Aorta (tissue), 5 donors: ENCODE data around the gene SLC7A6OS. TPM values are rescaled to one million over a fixed set of nuclear protein-coding genes. Genes with fewer than 3 reads are reported as not detected.

ENCODE experiments used
- ATAC-seq: fragments of 200-7000 bp; cut with Tn5 transposase; one replicate; pipeline ENCODE4 v1.9.1; 2022; ENCODE audit warnings: moderate library complexity; ENCODE audit not compliant: low FRiP score
- DNase-seq, 2 donors: peaks; one replicate each; pipeline ENCODE4 v3.0.0-alpha.2; 2020
- H3K27ac ChIP-seq, 2 donors: one replicate each; pipeline ENCODE4 v1.5.1; 2013; ENCODE audit warnings: low read length in 2 of 2, mild to moderate bottlenecking in 2 of 2, moderate library complexity in 2 of 2, control low read depth in 1 of 2, inconsistent platforms in 1 of 2, low read depth in 1 of 2
- H3K27me3 ChIP-seq, 2 donors: one replicate each; pipeline ENCODE4 v1.6.1; 2013; ENCODE audit warnings: control low read depth in 1 of 2, low read length in 1 of 2, mild to moderate bottlenecking in 1 of 2, moderate library complexity in 1 of 2; ENCODE audit not compliant: insufficient read depth in 2 of 2, control insufficient read depth in 1 of 2
- H3K36me3 ChIP-seq, 2 donors: one replicate each; pipeline ENCODE4 v1.6.1; 2013; ENCODE audit warnings: control low read depth in 1 of 2, low read length in 1 of 2, mild to moderate bottlenecking in 1 of 2; ENCODE audit not compliant: insufficient read depth in 2 of 2, control insufficient read depth in 1 of 2
- H3K4me1 ChIP-seq, 2 donors: one replicate each; pipeline ENCODE4 v1.6.1; 2013; ENCODE audit warnings: low read length in 2 of 2, control low read depth in 1 of 2, mild to moderate bottlenecking in 1 of 2, moderate library complexity in 1 of 2; ENCODE audit not compliant: insufficient read depth in 2 of 2, control insufficient read depth in 1 of 2
- H3K4me3 ChIP-seq, 2 donors: one replicate each; pipeline ENCODE4 v1.5.1; 2013; ENCODE audit warnings: low read length in 2 of 2, control low read depth in 1 of 2, mild to moderate bottlenecking in 1 of 2
- H3K9me3 ChIP-seq: one replicate; pipeline ENCODE4 v1.6.1; 2013; ENCODE audit warnings: mild to moderate bottlenecking, low read length; ENCODE audit not compliant: control insufficient read depth
- WGBS, 2 donors: extraction: QIAGEN DNeasy Blood & Tissue Kit; methylation state at CpG; one replicate each; pipeline ENCODE4 v1.1.7; 2013; 5-methylcytosine and 5-hydroxymethylcytosine counted together
- intact Hi-C, 2 donors: fragments of 100-400 bp; cut with DNase I; formaldehyde crosslinking; loops; one replicate each; pipeline versions ENCODE4 v1.14.2 to v1.15.0; 2022
- polyA plus RNA-seq, 2 donors: library from polyadenylated mRNA; stranded (reverse); fragments of 200-250 nt; gene quantifications; one replicate each; pipeline ENCODE4 v1.2.3, GENCODE V29; 2013
- total RNA-seq, 2 donors: library from RNA; stranded (reverse); fragmentation: NEBNext Ultra II Directional; extraction: Animal tissue kit (Norgen Biotek cat#: 25700); gene quantifications; one replicate each; pipeline ENCODE4 v1.2.1, GENCODE V29; 2021
- donor health status: healthy with polysubstance abuse.
- donor health status: Bipolar disorder and iron deficiency.
- donor health status: DM: no; HTN: no; CAD: no.
- donor health status: DM: no; HTN: no; CAD: no.
- donor health status: DM: yes; HTN: yes; CAD: no.

SLC7A6OS gene
- total and polyA plus RNA-seq, 4 donors = 4.0 to 21.1 (median 11.0) TPM

DNA sequence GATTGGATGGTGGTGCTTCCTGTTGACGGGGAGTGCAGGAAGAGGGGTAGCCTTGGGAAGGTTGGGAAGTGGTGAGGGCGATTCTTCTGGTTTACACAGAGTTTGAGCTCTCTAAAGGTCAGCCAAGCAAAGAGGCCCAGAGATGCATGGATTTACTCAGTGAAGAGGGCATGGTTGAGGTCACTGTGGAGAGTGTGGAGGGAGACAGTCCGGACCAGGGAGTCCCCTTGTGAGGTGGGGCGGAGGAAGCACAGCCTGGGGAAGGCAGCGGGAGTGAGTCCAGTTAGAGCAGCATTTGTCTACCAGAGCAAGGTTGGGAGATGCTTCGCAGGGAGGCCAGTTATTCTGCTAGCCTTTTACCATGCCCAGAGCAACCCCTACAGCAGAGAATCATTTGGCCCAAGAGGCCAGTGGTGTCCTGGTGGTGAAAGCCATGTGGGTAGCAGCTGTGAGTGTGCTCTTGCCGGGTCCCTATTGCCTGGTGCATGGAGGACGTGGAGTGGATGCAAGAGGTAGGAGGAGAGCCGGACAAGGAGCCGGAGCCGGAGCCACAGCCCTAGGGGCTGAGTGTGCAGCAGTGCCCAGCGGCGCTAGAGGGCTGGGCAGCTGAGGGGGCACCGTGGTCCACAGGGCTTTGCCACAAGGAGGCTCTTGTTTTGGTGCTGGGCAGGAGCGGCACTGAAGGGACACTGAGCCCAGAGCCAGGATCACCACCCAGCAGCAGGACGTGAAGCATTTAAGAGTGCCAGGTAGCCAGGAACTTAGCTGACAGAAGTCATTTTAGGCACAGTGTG, 27.8 kb upstream of the SLC7A6OS start:
- intact Hi-C loops = no loop called here
- WGBS, 2 donors = 92 to 94% methylated on average over 16 of the region's 16 CpGs
- H3K36me3 ChIP-seq = peaks cover 0 to 5% of the 10 kb centered on the region in 2 donors
- H3K27ac ChIP-seq = no peak overlapping the region
- H3K9me3 ChIP-seq = no peaks in the 10 kb centered on the region
- H3K4me1 ChIP-seq = no peaks in the 10 kb centered on the region
- DNase-seq (peak in 1 of 2 donors; percentile 69), ATAC-seq (no peak)
- H3K4me3 ChIP-seq = no peak overlapping the region
- H3K27me3 ChIP-seq = no peaks in the 10 kb centered on the region

DNA sequence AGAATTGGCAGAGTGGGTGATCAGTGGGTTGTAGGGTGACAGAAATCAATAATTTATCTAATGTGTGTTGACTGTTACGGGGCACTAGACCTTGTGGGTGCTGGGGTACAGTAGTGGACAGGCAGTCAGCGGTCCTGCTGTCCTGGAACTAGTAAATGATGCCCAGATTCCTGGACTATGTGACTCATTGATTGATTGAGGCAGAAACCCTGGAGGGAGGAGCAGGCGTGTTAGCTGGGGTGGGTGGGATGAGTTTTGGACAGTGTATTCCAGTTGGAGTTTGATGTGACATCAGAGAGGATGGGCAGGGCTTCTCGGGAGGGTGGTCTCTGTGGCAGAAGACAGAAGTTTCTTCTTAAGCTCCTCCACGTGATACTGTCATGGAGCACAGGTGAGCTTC, 24.4 kb upstream of the SLC7A6OS start:
- 90 to 94% methylated on average over 5 of the region's 5 CpGs for WGBS, 2 donors
- Histone ChIP-seq H3K27me3 (no peaks in the 10 kb centered on the region), H3K36me3 (peaks cover 0 to 6% of the 10 kb centered on the region in 2 donors), H3K27ac (no peak overlapping the region), H3K9me3 (no peaks in the 10 kb centered on the region), H3K4me3 (no peak overlapping the region), H3K4me1 (no peaks in the 10 kb centered on the region)
- ATAC-seq (no peak), DNase-seq (peak in 1 of 2 donors; percentile 16)
- intact Hi-C loops = no loop called here

DNA sequence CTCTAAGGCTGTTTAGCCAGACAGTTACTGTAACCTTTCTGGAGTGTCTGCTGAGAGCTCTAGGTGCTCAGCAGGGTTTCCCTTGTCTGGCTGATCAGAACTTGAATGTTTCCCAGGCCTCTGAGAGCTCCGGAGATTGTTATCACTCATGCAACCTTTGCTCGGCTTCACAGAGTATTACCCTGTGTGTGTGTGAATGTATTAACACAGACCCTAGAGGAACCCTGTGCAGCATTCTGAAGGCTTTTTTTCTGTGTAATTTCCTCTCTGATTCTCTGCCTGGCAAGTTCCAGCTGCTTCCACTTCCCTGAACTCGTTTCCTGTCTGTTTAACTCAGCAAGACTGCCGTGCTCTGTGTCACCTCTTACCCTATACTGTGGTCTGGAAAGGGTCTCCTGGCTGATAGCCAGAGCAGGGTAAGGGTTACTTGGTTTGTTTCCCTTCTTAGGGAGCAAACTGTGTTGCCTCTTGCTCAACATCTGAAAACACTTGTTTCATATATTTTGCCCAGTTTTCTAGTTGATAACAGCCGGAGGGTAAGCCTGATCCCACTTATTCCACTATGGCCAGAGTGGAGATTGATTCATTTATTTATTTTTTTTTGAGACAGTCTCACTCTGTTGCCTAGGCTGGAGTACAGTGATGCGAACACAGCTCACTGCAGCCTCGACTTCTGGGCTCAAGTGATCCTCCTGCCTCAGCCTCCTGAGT, 21.8 kb upstream of the SLC7A6OS start:
- peak; percentile 14 to 72 for DNase-seq
- H3K27ac ChIP-seq = peak overlapping the region in 1 of 2 donors; percentile 40
- H3K4me1 ChIP-seq = peaks cover 0 to 2% of the 10 kb centered on the region in 2 donors
- ATAC-seq = peak; percentile 42
- no peak overlapping the region for H3K4me3 ChIP-seq
- peaks cover 0 to 1% of the 10 kb centered on the region in 2 donors for H3K36me3 ChIP-seq
- intact Hi-C loops = no loop called here
- WGBS, 2 donors = 65 to 71% methylated on average over 7 of the region's 7 CpGs
- H3K9me3 ChIP-seq = no peaks in the 10 kb centered on the region
- H3K27me3 ChIP-seq = no peaks in the 10 kb centered on the region

DNA sequence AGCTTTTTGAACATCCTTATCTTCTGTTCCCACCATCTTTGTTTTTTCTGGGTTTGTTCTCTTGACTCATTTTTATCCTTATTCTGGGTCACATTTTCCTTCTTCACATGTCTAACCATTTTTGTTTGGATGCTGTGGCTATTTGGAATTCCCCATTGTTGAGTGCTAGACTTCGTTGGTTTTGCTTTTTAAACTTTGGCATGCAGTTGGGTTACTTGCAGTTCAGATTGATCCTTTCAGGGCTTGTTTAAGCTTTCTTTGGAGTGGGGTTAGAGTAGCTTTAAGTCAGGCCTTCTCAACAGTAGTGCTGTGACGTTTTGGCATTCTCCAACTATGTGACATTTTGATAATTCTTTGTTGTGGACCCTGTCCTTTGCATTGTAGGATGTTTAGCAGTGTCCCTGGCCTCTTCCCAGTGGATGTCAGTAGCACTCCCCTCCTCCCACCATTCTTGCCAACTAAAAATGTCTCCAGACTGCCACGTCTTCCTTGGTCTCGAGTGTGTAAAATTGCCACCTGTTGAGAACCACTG, 21.2 kb upstream of the SLC7A6OS start:
- no peak for ATAC-seq
- intact Hi-C loops = no loop called here
- Histone ChIP-seq H3K9me3 (no peaks in the 10 kb centered on the region), H3K4me3 (no peak overlapping the region), H3K36me3 (peaks cover 0 to 1% of the 10 kb centered on the region in 2 donors), H3K27me3 (no peaks in the 10 kb centered on the region), H3K4me1 (peaks cover 0 to 2% of the 10 kb centered on the region in 2 donors), H3K27ac (peak overlapping the region in 1 of 2 donors; percentile 40)
- no peak for DNase-seq
- WGBS, 2 donors = 19 to 28% methylated on average over 4 of the region's 4 CpGs

DNA sequence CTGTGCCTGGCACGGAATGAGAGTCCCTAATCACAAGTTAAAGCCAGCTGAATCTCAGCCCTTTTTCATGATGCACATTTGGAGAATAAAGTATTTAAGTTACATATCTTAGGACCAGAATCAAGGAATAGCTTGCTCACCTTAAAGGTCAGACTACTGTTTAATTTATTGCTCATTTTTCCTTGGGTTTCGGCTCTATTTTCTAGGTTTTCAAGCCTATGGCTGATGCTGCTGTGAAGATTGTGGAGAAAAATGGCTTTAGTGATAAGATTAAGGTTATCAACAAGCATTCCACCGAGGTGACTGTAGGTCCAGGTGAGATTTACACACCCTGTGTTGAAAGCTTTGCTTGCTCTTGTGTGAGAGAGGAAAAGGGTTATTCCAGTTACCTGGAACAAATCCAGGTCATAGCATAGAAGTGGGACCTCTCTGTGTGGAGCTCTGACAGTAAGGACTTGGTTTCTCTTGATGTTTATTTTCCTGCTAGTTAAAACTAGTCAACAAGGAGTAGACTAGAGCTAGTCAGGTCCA, 18.2 kb upstream of the SLC7A6OS start:
- DNase-seq (no peak), ATAC-seq (no peak)
- Histone ChIP-seq H3K9me3 (no peaks in the 10 kb centered on the region), H3K27me3 (no peaks in the 10 kb centered on the region), H3K4me1 (peaks cover 0 to 2% of the 10 kb centered on the region in 2 donors), H3K4me3 (no peak overlapping the region), H3K27ac (no peak overlapping the region), H3K36me3 (peaks cover 0 to 8% of the 10 kb centered on the region in 2 donors)
- 32 to 36% methylated on average over 3 of the region's 3 CpGs for WGBS, 2 donors
- intact Hi-C loops = loop anchor here (1.0 to 5.0 kb wide), 4 partner anchors 66 to 89 kb away; partner anchors contain the start of gene SLC7A6 (in 1 of the 2)

DNA sequence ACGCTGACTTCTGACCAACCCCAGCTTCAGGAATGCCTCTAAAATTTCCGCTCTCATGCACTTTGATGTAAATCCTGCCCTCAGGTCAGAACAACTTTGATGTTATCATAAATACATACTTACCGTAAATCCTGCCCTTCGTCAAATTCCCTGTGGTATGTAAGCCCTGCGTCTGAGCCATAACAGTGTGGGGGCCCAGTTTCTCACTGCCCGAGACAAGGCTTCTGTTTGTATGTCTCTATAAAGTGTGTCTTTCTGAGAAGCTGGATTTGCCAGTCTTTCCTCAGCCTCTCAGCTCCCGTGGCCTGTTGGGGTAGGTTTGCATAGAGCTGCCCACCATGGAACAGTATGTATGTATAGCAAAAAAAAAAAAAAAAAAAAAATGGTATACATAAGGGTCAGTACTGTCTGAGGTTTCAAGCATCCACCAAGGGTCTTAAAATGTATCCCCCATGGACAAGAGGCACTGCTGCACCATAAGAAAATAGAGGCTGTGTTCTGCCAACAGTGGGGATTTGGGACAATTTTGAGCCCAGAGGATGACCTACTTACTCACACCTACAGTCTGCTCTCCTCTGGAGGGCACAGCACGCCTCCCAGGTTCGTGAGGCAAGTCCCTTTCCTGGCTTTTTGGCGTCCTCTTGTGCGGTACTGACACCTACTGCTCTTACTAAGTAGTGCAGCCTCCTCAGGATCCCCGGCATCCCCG, 17.6 kb upstream of the SLC7A6OS start:
- no peaks in the 10 kb centered on the region for H3K27me3 ChIP-seq
- 35% methylated on average over 13 of the region's 13 CpGs for WGBS, 2 donors
- H3K27ac ChIP-seq = no peak overlapping the region
- ATAC-seq = peak; percentile 94
- peak; percentile 79 to 85 for DNase-seq
- H3K4me1 ChIP-seq = peaks cover 0 to 2% of the 10 kb centered on the region in 2 donors
- H3K36me3 ChIP-seq = peaks cover 0 to 8% of the 10 kb centered on the region in 2 donors
- intact Hi-C loops = loop anchor here (1.0 to 5.0 kb wide), 4 partner anchors 66 to 88 kb away; partner anchors contain the start of gene SLC7A6 (in 1 of the 2)
- no peaks in the 10 kb centered on the region for H3K9me3 ChIP-seq
- no peak overlapping the region for H3K4me3 ChIP-seq

DNA sequence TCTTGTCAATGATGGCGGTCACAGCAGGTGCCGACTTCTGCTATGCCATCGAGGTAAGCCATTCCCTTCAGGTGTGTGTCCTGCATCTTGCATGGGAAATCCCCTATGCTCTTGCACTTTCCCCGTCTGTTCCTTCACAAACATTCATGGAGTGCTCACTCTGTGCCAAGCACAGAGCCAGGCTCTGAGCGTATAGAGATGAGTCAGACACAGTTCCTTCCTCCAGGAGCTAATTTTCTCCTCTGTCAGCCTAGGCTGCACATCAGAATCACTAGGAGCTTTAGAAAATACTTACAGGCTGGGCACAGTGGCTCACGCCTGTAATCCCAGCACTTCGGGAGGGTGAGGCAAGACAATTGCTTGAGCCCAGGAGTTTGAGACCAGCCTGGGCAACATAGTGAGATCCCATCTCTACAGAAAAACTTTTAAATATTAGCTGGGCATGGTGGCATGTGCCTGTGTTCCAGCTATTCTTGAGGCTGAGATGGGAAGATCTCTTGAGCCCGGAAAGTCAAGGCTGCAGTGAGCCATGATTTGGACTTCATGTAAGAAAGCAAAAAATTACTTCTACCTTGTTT, 14.1 kb upstream of the SLC7A6OS start:
- intact Hi-C loops = loop anchor here in 1 of 2 donors (5.0 kb wide), 2 partner anchors 63 to 83 kb away; partner anchors contain the start of gene SLC7A6
- H3K36me3 ChIP-seq = peaks cover 0 to 6% of the 10 kb centered on the region in 2 donors

DNA sequence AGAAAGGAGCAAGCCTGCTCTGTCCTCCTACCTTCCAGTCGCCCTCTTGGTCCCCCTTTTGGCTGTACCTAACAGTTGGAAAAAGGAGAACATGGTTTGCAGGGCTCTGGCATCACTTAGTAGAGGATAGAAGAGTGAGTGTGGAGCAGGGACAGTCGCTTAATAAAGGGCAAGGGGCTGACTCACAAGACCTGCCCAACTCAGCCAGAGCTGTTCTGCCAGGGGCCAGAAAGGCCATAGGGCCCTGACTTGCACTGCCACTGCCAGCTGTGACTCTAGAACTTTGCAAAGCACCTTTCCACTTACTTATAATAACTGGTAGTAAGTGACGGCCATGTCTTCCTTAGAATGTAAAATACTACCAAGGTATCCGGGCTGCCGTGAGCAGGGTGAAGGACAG, 13.6 kb upstream of the SLC7A6OS start:
- H3K4me3 ChIP-seq = no peak overlapping the region
- 94 to 96% methylated on average over 5 of the region's 5 CpGs for WGBS, 2 donors
- DNase-seq = no peak
- no peaks in the 10 kb centered on the region for H3K9me3 ChIP-seq
- no peak overlapping the region for H3K27ac ChIP-seq
- H3K27me3 ChIP-seq = no peaks in the 10 kb centered on the region
- intact Hi-C loops = no loop called here
- peaks cover 0 to 2% of the 10 kb centered on the region in 2 donors for H3K4me1 ChIP-seq
- ATAC-seq = no peak
- H3K36me3 ChIP-seq = peaks cover 0 to 6% of the 10 kb centered on the region in 2 donors

More for the DNA sequence above, 14.1 kb upstream of the SLC7A6OS start:
- no peaks in the 10 kb centered on the region for H3K9me3 ChIP-seq
- H3K27ac ChIP-seq = no peak overlapping the region
- 88 to 89% methylated on average over 8 of the region's 8 CpGs for WGBS, 2 donors
- peaks cover 0 to 2% of the 10 kb centered on the region in 2 donors for H3K4me1 ChIP-seq
- ATAC-seq (no peak), DNase-seq (no peak)
- H3K27me3 ChIP-seq = no peaks in the 10 kb centered on the region
- no peak overlapping the region for H3K4me3 ChIP-seq
